GM19193 (cell line): ENCODE data around the gene GMPR2.

ENCODE experiments used
- POLR2A ChIP-seq: IDR thresholded peaks from 4 replicates; pipeline ENCODE4 v1.6.1; 2011; ENCODE audit not compliant: insufficient read depth, insufficient read length; ENCODE audit errors: extremely low read depth

Gene GMPR2

GRCh38 chr14:24255931-24256711, 23.4 kb downstream of the GMPR2 start:
- no peak for TF ChIP-seq POLR2A

GRCh38 chr14:24256960-24257359, 24.2 kb downstream of the GMPR2 start:
- TF ChIP-seq POLR2A: no peak

GRCh38 chr14:24258119-24258518, 25.4 kb downstream of the GMPR2 start:
- TF ChIP-seq POLR2A: no peak

- TF ChIP-seq POLR2A: no peak
Measured at GRCh38 chr14:24258548-24259265, 26.0 kb downstream of the GMPR2 start.

GRCh38 chr14:24259282-24260025, 26.7 kb downstream of the GMPR2 start:
- no peak for TF ChIP-seq POLR2A

- no peak for TF ChIP-seq POLR2A
Measured at GRCh38 chr14:24260026-24260779, 27.5 kb downstream of the GMPR2 start.

- no peak for TF ChIP-seq POLR2A
Measured at GRCh38 chr14:24260780-24261157, 28.0 kb downstream of the GMPR2 start.

GRCh38 chr14:24261256-24261968, 28.7 kb downstream of the GMPR2 start:
- no peak for TF ChIP-seq POLR2A

- TF ChIP-seq POLR2A: no peak
Measured at GRCh38 chr14:24261969-24262327, 29.2 kb downstream of the GMPR2 start.

GRCh38 chr14:24262821-24263733, 30.3 kb downstream of the GMPR2 start, which contains the start of gene TGM1:
TGM1 (minus strand) TSS chr14:24263177; CDS start chr14:24262352, 825 bp downstream.
- TF ChIP-seq POLR2A: no peak

- no peak for TF ChIP-seq POLR2A
Measured at GRCh38 chr14:24263848-24264247, 31.1 kb downstream of the GMPR2 start.

GRCh38 chr14:24264298-24264697, 31.6 kb downstream of the GMPR2 start:
- no peak for TF ChIP-seq POLR2A
